Measurements from ENCODE around the gene INPP5A.
"Not testable (repeated sequence)": the region's sequence is repeated elsewhere in the genome, so short reads cannot be mapped to it uniquely, and the experiment has no call there.

Gene INPP5A

GRCh38 chr10:132793871-132794849, 256.6 kb downstream of the INPP5A start:
- no peak for DNase-seq

- no peak for DNase-seq
These were observed 259.3 kb downstream of the INPP5A start for GRCh38 chr10:132796846-132797245.

GRCh38 chr10:132797986-132798385, 260.4 kb downstream of the INPP5A start:
- DNase-seq, result not testable (repeated sequence)

GRCh38 chr10:132798403-132798802, 260.8 kb downstream of the INPP5A start:
- DNase-seq, result no peak

- DNase-seq, result no peak
These were observed 261.3 kb downstream of the INPP5A start for GRCh38 chr10:132798876-132799275.

GRCh38 chr10:132799865-132800264, 262.3 kb downstream of the INPP5A start:
- no peak for DNase-seq

- no peak for DNase-seq
These were observed 264.5 kb downstream of the INPP5A start for GRCh38 chr10:132802048-132802447.

- DNase-seq, result no peak
These were observed 265.2 kb downstream of the INPP5A start for GRCh38 chr10:132802694-132803320.

- DNase-seq, result no peak
These were observed 266.0 kb downstream of the INPP5A start for GRCh38 chr10:132803416-132804210.

GRCh38 chr10:132804287-132804686, 266.7 kb downstream of the INPP5A start:
- no peak for DNase-seq

- no peak for DNase-seq
These were observed 267.3 kb downstream of the INPP5A start for GRCh38 chr10:132804785-132805426.

- DNase-seq, result no peak
These were observed 268.0 kb downstream of the INPP5A start for GRCh38 chr10:132805599-132805998.

GRCh38 chr10:132806110-132806509, 268.5 kb downstream of the INPP5A start:
- no peak for DNase-seq

- no peak for DNase-seq
These were observed 269.0 kb downstream of the INPP5A start for GRCh38 chr10:132806561-132807003.

GRCh38 chr10:132807621-132808049, 270.0 kb downstream of the INPP5A start:
- DNase-seq, result no peak

GRCh38 chr10:132808383-132809231, 271.0 kb downstream of the INPP5A start:
- no peak for DNase-seq

GRCh38 chr10:132809232-132810140, 271.9 kb downstream of the INPP5A start:
- no peak for DNase-seq

GRCh38 chr10:132810141-132810806, 272.7 kb downstream of the INPP5A start:
- DNase-seq, result no peak

GRCh38 chr10:132810807-132811700, 273.5 kb downstream of the INPP5A start:
- DNase-seq, result no peak
